Type B pancreatic cell (in vitro differentiated cells): ENCODE measurements around the gene TIAM1. TPM values are rescaled to one million over a fixed set of nuclear protein-coding genes. Genes with fewer than 3 reads are reported as not detected.
A peak's percentile ranks its signal among the peaks of the same experiment; 100 is the strongest.

Experiments used
- DNase-seq: peaks from one replicate; pipeline ENCODE4 v3.0.0; 2021; ENCODE audit warnings: mixed read lengths; ENCODE audit not compliant: unreplicated experiment; ENCODE audit errors: extremely low spot score
- H3K27ac Mint-ChIP-seq: 2 replicates; pipeline ENCODE4 v1.8.0; 2021; ENCODE audit warnings: mild to moderate bottlenecking, mixed read lengths
- H3K27me3 Mint-ChIP-seq: 2 replicates; pipeline ENCODE4 v1.8.0; 2021; ENCODE audit warnings: mixed read lengths
- H3K36me3 Mint-ChIP-seq: 2 replicates; pipeline ENCODE4 v1.8.0; 2021; ENCODE audit warnings: mixed read lengths
- H3K4me1 Mint-ChIP-seq: one replicate; pipeline ENCODE4 v1.8.0; 2021; ENCODE audit warnings: mixed read lengths; ENCODE audit not compliant: unreplicated experiment
- H3K4me3 Mint-ChIP-seq: 2 replicates; pipeline ENCODE4 v1.8.0; 2021; ENCODE audit warnings: mild to moderate bottlenecking, mixed read lengths
- H3K9me3 Mint-ChIP-seq: 2 replicates; pipeline ENCODE4 v1.8.0; 2021; ENCODE audit warnings: mixed read lengths
- CTCF ChIP-seq: fragments of 200-600 bp; sonication (generic); conservative IDR thresholded peaks from 2 replicates; pipeline ENCODE4 v1.5.0; 2021; ENCODE audit warnings: antibody characterized with exemption, mild to moderate bottlenecking
- total RNA-seq: library from RNA; stranded (reverse); gene quantifications from 2 replicates; pipeline ENCODE4 v1.2.1, GENCODE V29; 2021; ENCODE audit warnings: low replicate concordance

TIAM1 gene
- total RNA-seq, 1 donor from 2014 or later: 49.3 TPM

GRCh38 chr21:31119199-31119598 is 224.9 kb downstream of the TIAM1 start:
- no peak overlapping the region for H3K4me3 Mint-ChIP-seq
- no peak for TF ChIP-seq CTCF
- H3K36me3 Mint-ChIP-seq: peaks cover 33% of the 10 kb centered on the region
- no peaks in the 10 kb centered on the region for H3K9me3 Mint-ChIP-seq
- H3K4me1 Mint-ChIP-seq: no peaks in the 10 kb centered on the region
- DNase-seq: no peak
- no peak overlapping the region for H3K27ac Mint-ChIP-seq
- H3K27me3 Mint-ChIP-seq: no peaks in the 10 kb centered on the region

GRCh38 chr21:31117128-31117916 is 226.7 kb downstream of the TIAM1 start:
- no peaks in the 10 kb centered on the region for H3K4me1 Mint-ChIP-seq
- H3K27me3 Mint-ChIP-seq: no peaks in the 10 kb centered on the region
- no peak for DNase-seq
- H3K27ac Mint-ChIP-seq: peak overlapping the region; percentile 47
- no peak for TF ChIP-seq CTCF
- peaks cover 22% of the 10 kb centered on the region for H3K36me3 Mint-ChIP-seq
- H3K9me3 Mint-ChIP-seq: no peaks in the 10 kb centered on the region
- H3K4me3 Mint-ChIP-seq: no peak overlapping the region

- TF ChIP-seq CTCF: no peak
- no peaks in the 10 kb centered on the region for H3K27me3 Mint-ChIP-seq
- no peak for DNase-seq
- H3K4me3 Mint-ChIP-seq: peak overlapping the region; percentile 58
- no peaks in the 10 kb centered on the region for H3K4me1 Mint-ChIP-seq
- no peaks in the 10 kb centered on the region for H3K9me3 Mint-ChIP-seq
- H3K27ac Mint-ChIP-seq: peak overlapping the region; percentile 61
- peaks cover 12% of the 10 kb centered on the region for H3K36me3 Mint-ChIP-seq
Observed at GRCh38 chr21:31115249-31115648, 228.8 kb downstream of the TIAM1 start.

GRCh38 chr21:31111093-31111492 is 233.0 kb downstream of the TIAM1 start:
- H3K27me3 Mint-ChIP-seq: no peaks in the 10 kb centered on the region
- H3K9me3 Mint-ChIP-seq: peaks cover 4% of the 10 kb centered on the region
- H3K36me3 Mint-ChIP-seq: no peaks in the 10 kb centered on the region
- DNase-seq: no peak
- no peak for TF ChIP-seq CTCF
- H3K4me3 Mint-ChIP-seq: no peak overlapping the region
- no peak overlapping the region for H3K27ac Mint-ChIP-seq
- no peaks in the 10 kb centered on the region for H3K4me1 Mint-ChIP-seq

- Mint-ChIP-seq H3K27me3 (no peaks in the 10 kb centered on the region), H3K36me3 (no peaks in the 10 kb centered on the region), H3K9me3 (peaks cover 4% of the 10 kb centered on the region), H3K4me1 (no peaks in the 10 kb centered on the region), H3K4me3 (no peak overlapping the region), H3K27ac (no peak overlapping the region)
- no peak for DNase-seq
- no peak for TF ChIP-seq CTCF
Observed at GRCh38 chr21:31110430-31110829, 233.6 kb downstream of the TIAM1 start.
